ENCODE measurements around the gene CPVL. TPM values are rescaled to one million over a fixed set of nuclear protein-coding genes. Genes with fewer than 3 reads are reported as not detected.

Gene CPVL
- total and polyA plus RNA-seq, 2 of the 8 experiments (the other 6 are each of a cell fraction or from before 2014, with no cell fraction given), result 40.0 to 55.0 TPM

GRCh38 chr7:28993371-28993770 lies 153.0 kb downstream of the CPVL start:
- no peak for DNase-seq (ENCODE audit: low read depth in 1 of 2, low spot score in 2 of 2)
- H2BK12ac ChIP-seq (ENCODE audit: low read depth, low read length), result no peak overlapping the region
- no peak overlapping the region for H4K5ac ChIP-seq (ENCODE audit: insufficient read length, low read depth, low read length)
- no peak overlapping the region for H3K56ac ChIP-seq (replicated peaks; ENCODE audit: insufficient read length, low read depth, low read length)
- 85% methylated on average over 4 of the region's 4 CpGs; no CpG with 5 or more reads in 1 of the 2 experiments for WGBS, 2 experiments (ENCODE audit: extremely low coverage in 1 of 2, insufficient coverage in 1 of 2, insufficient read length in 1 of 2, insufficient replicate concordance in 2 of 2, low coverage in 1 of 2, low lambda C conversion rate in 2 of 2, missing lambda C conversion rate in 1 of 2)
- no peak overlapping the region for H3K14ac ChIP-seq (ENCODE audit: insufficient read length)
- no peak overlapping the region for H2AFZ ChIP-seq (ENCODE audit: low read length)
- no peak overlapping the region for H3K9ac ChIP-seq (replicated peaks in 1 of 4; ENCODE audit: extremely low read depth in 1 of 4, low read depth in 3 of 4, low read length in 3 of 4)
- no peak overlapping the region for H3K18ac ChIP-seq (ENCODE audit: extremely low read depth, low read length)
- no peak overlapping the region for H3K27ac ChIP-seq (ENCODE audit: low read depth, low read length)
- no peak overlapping the region for H3K4me3 ChIP-seq (ENCODE audit: extremely low read depth in 1 of 4, insufficient read depth in 2 of 4, low read depth in 3 of 4, low read length in 4 of 4)
- no peak overlapping the region for H2BK15ac ChIP-seq (ENCODE audit: low read length)
- no peaks in the 10 kb centered on the region for H3K27me3 ChIP-seq (replicated peaks in 1 of 4; ENCODE audit: control insufficient read depth in 3 of 4, extremely low read depth in 1 of 4, insufficient read depth in 3 of 4, low read length in 3 of 4)
- H4K20me1 ChIP-seq (replicated peaks in 1 of 2; ENCODE audit: control insufficient read depth in 1 of 2, insufficient read depth in 2 of 2, low read length in 2 of 2), result no peaks in the 10 kb centered on the region
- H3K36me3 ChIP-seq (ENCODE audit: control insufficient read depth in 2 of 4, insufficient read depth in 4 of 4, low read length in 3 of 4), result no peaks in the 10 kb centered on the region
- FAIRE-seq, result peak; percentile 24
- no peak overlapping the region for H2AK5ac ChIP-seq (ENCODE audit: low read depth, low read length)
- H2BK20ac ChIP-seq (ENCODE audit: low read length), result no peak overlapping the region
- H3K9me3 ChIP-seq (ENCODE audit: insufficient read depth in 2 of 2, low read depth in 1 of 2, low read length in 1 of 2), result no peaks in the 10 kb centered on the region
- H2BK5ac ChIP-seq (ENCODE audit: low read depth, low read length), result no peak overlapping the region
- no peaks in the 10 kb centered on the region for H3K79me2 ChIP-seq (ENCODE audit: control insufficient read depth in 1 of 2, insufficient read depth in 2 of 2, low read length in 2 of 2)
- no peak overlapping the region for H4K8ac ChIP-seq (ENCODE audit: extremely low read depth, insufficient read depth, low read length)
- H3K79me1 ChIP-seq (ENCODE audit: low read depth, low read length), result no peaks in the 10 kb centered on the region
- CTCF ChIA-PET (ENCODE audit: partially characterized antibody), result interaction anchor here (0.6 to 2.6 kb wide), 3 partner anchors 37 to 405 kb away, joined by 3 to 13 read pairs (median 5); partner anchors contain the start of gene TRIL
- no peak overlapping the region for H3K4me2 ChIP-seq (ENCODE audit: insufficient read depth in 1 of 2, low read depth in 2 of 2, low read length in 2 of 2)
- no peak overlapping the region for H4K91ac ChIP-seq (replicated peaks; ENCODE audit: insufficient read length, low read length)
- POLR2A ChIA-PET (ENCODE audit: partially characterized antibody), result no interaction called here
- no peak overlapping the region for H3K4ac ChIP-seq (replicated peaks; ENCODE audit: insufficient read length, low read depth, low read length)
- H2BK120ac ChIP-seq (replicated peaks; ENCODE audit: low read depth, low read length), result no peak overlapping the region
- peaks cover 0 to 6% (median 4%) of the 10 kb centered on the region in 4 experiments; a peak in 4 of 7 replicates for H3K4me1 ChIP-seq (replicated peaks in 1 of 4; ENCODE audit: control insufficient read depth in 3 of 4, insufficient read depth in 4 of 4, low read length in 3 of 4)
- no peak overlapping the region for H3K23ac ChIP-seq (ENCODE audit: insufficient read length)
- no peaks in the 10 kb centered on the region for H3K23me2 ChIP-seq (ENCODE audit: low read depth, low read length)
- TF ChIP-seq SIX5 (IDR thresholded peaks at IDR 0.05; ENCODE audit: low read depth, low read length) (no peak), SP2 (IDR thresholded peaks at IDR 0.05; ENCODE audit: low read length) (no peak), BACH1 (IDR thresholded peaks at IDR 0.05; ENCODE audit: low read length) (no peak), RXRA (IDR thresholded peaks at IDR 0.05; ENCODE audit: insufficient read depth, low read depth, low read length) (no peak), SRF (IDR thresholded peaks at IDR 0.05; ENCODE audit: low read depth, low read length) (no peak), BRCA1 (IDR thresholded peaks at IDR 0.05; ENCODE audit: low read depth, low read length) (no peak), GABPA (IDR thresholded peaks at IDR 0.05; ENCODE audit: borderline replicate concordance, insufficient read depth, low read length) (no peak), JUND (IDR thresholded peaks at IDR 0.05; ENCODE audit: low read length) (no peak), TCF12 (IDR thresholded peaks at IDR 0.05; ENCODE audit: low read depth, low read length) (no peak), SIRT6 (IDR thresholded peaks at IDR 0.05; ENCODE audit: low read length) (no peak), CHD1 (IDR thresholded peaks at IDR 0.05; ENCODE audit: low read depth, low read length) (no peak), CTBP2 (IDR thresholded peaks at IDR 0.05; ENCODE audit: borderline replicate concordance, insufficient read depth, insufficient read length, low read length) (no peak), HDAC2 (IDR thresholded peaks at IDR 0.05; ENCODE audit: borderline replicate concordance in 1 of 2, low read depth in 2 of 2, low read length in 2 of 2) (no peak), TAF7 (optimal IDR thresholded peaks at IDR 0.05; ENCODE audit: borderline replicate concordance, low read depth, low read length) (no peak), EZH2 (IDR thresholded peaks at IDR 0.05; ENCODE audit: low read depth, low read length, severe bottlenecking) (no peak), JUN (IDR thresholded peaks at IDR 0.05; ENCODE audit: low read depth, low read length) (no peak)

Data from H1 (cell line).